Measurements from ENCODE around the gene FAM168B. TPM values are rescaled to one million over a fixed set of nuclear protein-coding genes. Genes with fewer than 3 reads are reported as not detected.

Gene FAM168B
- total RNA-seq, 1 donor from 2014 or later, result 82.3 TPM

- intact Hi-C loops (cut with micrococcal nuclease), result no loop called here
- Mint-ChIP-seq H3K36me3 (ENCODE audit: low read depth) (peaks cover 59% of the 10 kb centered on the region), H3K9me3 (no peaks in the 10 kb centered on the region), H3K4me1 (peaks cover 4% of the 10 kb centered on the region), H3K27ac (no peak overlapping the region), H3K4me3 (no peak overlapping the region), H3K27me3 (no peaks in the 10 kb centered on the region)
- DNase-seq, result no peak
Measured at GRCh38 chr2:131055169-131056065, 37.8 kb downstream of the FAM168B start.

- H3K4me3 Mint-ChIP-seq, result no peak overlapping the region
- intact Hi-C loops (cut with micrococcal nuclease), result no loop called here
- DNase-seq, result no peak
- H3K27me3 Mint-ChIP-seq, result no peaks in the 10 kb centered on the region
- no peaks in the 10 kb centered on the region for H3K9me3 Mint-ChIP-seq
- no peak overlapping the region for H3K27ac Mint-ChIP-seq
- H3K4me1 Mint-ChIP-seq, result peaks cover 4% of the 10 kb centered on the region
- H3K36me3 Mint-ChIP-seq (ENCODE audit: low read depth), result peaks cover 59% of the 10 kb centered on the region
Measured at GRCh38 chr2:131054488-131054887, 38.8 kb downstream of the FAM168B start.

GRCh38 chr2:131052741-131053263 lies 40.5 kb downstream of the FAM168B start:
- Mint-ChIP-seq H3K4me3 (no peak overlapping the region), H3K36me3 (ENCODE audit: low read depth) (peaks cover 64% of the 10 kb centered on the region), H3K27ac (no peak overlapping the region), H3K27me3 (no peaks in the 10 kb centered on the region), H3K9me3 (no peaks in the 10 kb centered on the region), H3K4me1 (peaks cover 1% of the 10 kb centered on the region)
- intact Hi-C loops (cut with micrococcal nuclease), result no loop called here
- no peak for DNase-seq

GRCh38 chr2:131050896-131051295 lies 42.4 kb downstream of the FAM168B start:
- DNase-seq, result no peak
- Mint-ChIP-seq H3K27ac (peak overlapping the region; percentile 34), H3K27me3 (no peaks in the 10 kb centered on the region), H3K4me1 (peaks cover 1% of the 10 kb centered on the region), H3K9me3 (no peaks in the 10 kb centered on the region), H3K4me3 (no peak overlapping the region), H3K36me3 (ENCODE audit: low read depth) (peaks cover 55% of the 10 kb centered on the region)
- intact Hi-C loops (cut with micrococcal nuclease), result no loop called here

- H3K4me3 Mint-ChIP-seq, result no peak overlapping the region
- DNase-seq, result no peak
- no peak overlapping the region for H3K27ac Mint-ChIP-seq
- H3K27me3 Mint-ChIP-seq, result no peaks in the 10 kb centered on the region
- intact Hi-C loops (cut with micrococcal nuclease), result no loop called here
- H3K9me3 Mint-ChIP-seq, result no peaks in the 10 kb centered on the region
- no peaks in the 10 kb centered on the region for H3K4me1 Mint-ChIP-seq
- H3K36me3 Mint-ChIP-seq (ENCODE audit: low read depth), result peaks cover 40% of the 10 kb centered on the region
Measured at GRCh38 chr2:131049150-131049718, 44.0 kb downstream of the FAM168B start.

GRCh38 chr2:131048641-131049040 lies 44.6 kb downstream of the FAM168B start:
- Mint-ChIP-seq H3K27ac (no peak overlapping the region), H3K4me3 (no peak overlapping the region), H3K36me3 (ENCODE audit: low read depth) (peaks cover 39% of the 10 kb centered on the region), H3K27me3 (no peaks in the 10 kb centered on the region), H3K9me3 (no peaks in the 10 kb centered on the region), H3K4me1 (no peaks in the 10 kb centered on the region)
- no peak for DNase-seq
- intact Hi-C loops (cut with micrococcal nuclease), result no loop called here

GRCh38 chr2:131047920-131048560 lies 45.2 kb downstream of the FAM168B start:
- no peaks in the 10 kb centered on the region for H3K27me3 Mint-ChIP-seq
- intact Hi-C loops (cut with micrococcal nuclease), result no loop called here
- DNase-seq, result no peak
- no peak overlapping the region for H3K27ac Mint-ChIP-seq
- H3K36me3 Mint-ChIP-seq (ENCODE audit: low read depth), result peaks cover 36% of the 10 kb centered on the region
- H3K4me3 Mint-ChIP-seq, result no peak overlapping the region
- no peaks in the 10 kb centered on the region for H3K4me1 Mint-ChIP-seq
- no peaks in the 10 kb centered on the region for H3K9me3 Mint-ChIP-seq

GRCh38 chr2:131046918-131047652 lies 46.2 kb downstream of the FAM168B start:
- H3K36me3 Mint-ChIP-seq (ENCODE audit: low read depth), result peaks cover 27% of the 10 kb centered on the region
- H3K9me3 Mint-ChIP-seq, result no peaks in the 10 kb centered on the region
- intact Hi-C loops (cut with micrococcal nuclease), result no loop called here
- H3K4me1 Mint-ChIP-seq, result peaks cover 4% of the 10 kb centered on the region
- no peak overlapping the region for H3K27ac Mint-ChIP-seq
- no peak for DNase-seq
- no peaks in the 10 kb centered on the region for H3K27me3 Mint-ChIP-seq
- no peak overlapping the region for H3K4me3 Mint-ChIP-seq

- no peak overlapping the region for H3K4me3 Mint-ChIP-seq
- no peaks in the 10 kb centered on the region for H3K27me3 Mint-ChIP-seq
- H3K36me3 Mint-ChIP-seq (ENCODE audit: low read depth), result peaks cover 21% of the 10 kb centered on the region
- no peak overlapping the region for H3K27ac Mint-ChIP-seq
- DNase-seq, result no peak
- intact Hi-C loops (cut with micrococcal nuclease), result no loop called here
- no peaks in the 10 kb centered on the region for H3K9me3 Mint-ChIP-seq
- H3K4me1 Mint-ChIP-seq, result peaks cover 11% of the 10 kb centered on the region
Measured at GRCh38 chr2:131046028-131046917, 47.0 kb downstream of the FAM168B start.

- Mint-ChIP-seq H3K36me3 (ENCODE audit: low read depth) (peaks cover 18% of the 10 kb centered on the region), H3K4me1 (peaks cover 15% of the 10 kb centered on the region), H3K27ac (no peak overlapping the region), H3K27me3 (no peaks in the 10 kb centered on the region), H3K4me3 (no peak overlapping the region), H3K9me3 (no peaks in the 10 kb centered on the region)
- intact Hi-C loops (cut with micrococcal nuclease), result no loop called here
- no peak for DNase-seq
Measured at GRCh38 chr2:131045286-131046027, 47.8 kb downstream of the FAM168B start.

GRCh38 chr2:131044757-131045150 lies 48.5 kb downstream of the FAM168B start:
- Mint-ChIP-seq H3K36me3 (ENCODE audit: low read depth) (peaks cover 15% of the 10 kb centered on the region), H3K27ac (no peak overlapping the region), H3K9me3 (no peaks in the 10 kb centered on the region), H3K27me3 (no peaks in the 10 kb centered on the region), H3K4me3 (no peak overlapping the region), H3K4me1 (peaks cover 15% of the 10 kb centered on the region)
- DNase-seq, result no peak
- intact Hi-C loops (cut with micrococcal nuclease), result no loop called here

GRCh38 chr2:131044075-131044756 lies 49.0 kb downstream of the FAM168B start:
- H3K4me3 Mint-ChIP-seq, result no peak overlapping the region
- intact Hi-C loops (cut with micrococcal nuclease), result no loop called here
- no peak for DNase-seq
- peaks cover 15% of the 10 kb centered on the region for H3K4me1 Mint-ChIP-seq
- no peaks in the 10 kb centered on the region for H3K9me3 Mint-ChIP-seq
- peaks cover under 1% of the 10 kb centered on the region for H3K27me3 Mint-ChIP-seq
- H3K36me3 Mint-ChIP-seq (ENCODE audit: low read depth), result peaks cover 11% of the 10 kb centered on the region
- no peak overlapping the region for H3K27ac Mint-ChIP-seq
